Gastroesophageal sphincter (tissue), 4 donors: ENCODE measurements around the gene COA8. TPM values are rescaled to one million over a fixed set of nuclear protein-coding genes. Genes with fewer than 3 reads are reported as not detected.

Experiments
- ATAC-seq: fragments of 150-250 bp; one replicate; pipeline ENCODE4 v1.9.1; 2016; ENCODE audit warnings: mild to moderate bottlenecking, moderate library complexity
- H3K27ac ChIP-seq, 4 donors: fragments of 200-600 bp; sonication (generic) in 3 of 4; 1 replicate in 3 of 4; 2 replicates in 1 of 4; pipeline ENCODE4 v1.5.1; 2016 to 2019
- H3K27me3 ChIP-seq: fragments of 200-600 bp; sonication (generic); one replicate; pipeline ENCODE4 v1.5.1; 2019
- H3K36me3 ChIP-seq, 2 donors: fragments of 200-600 bp; sonication (generic); one replicate each; pipeline ENCODE4 v1.5.1; 2019; ENCODE audit warnings: control low read depth in 1 of 2
- H3K4me1 ChIP-seq, 3 donors: fragments of 200-600 bp; sonication (generic); 1 replicate in 2 of 3; 2 replicates in 1 of 3; pipeline ENCODE4 v1.5.1; 2016 to 2019; ENCODE audit warnings: control low read depth in 2 of 3
- H3K4me3 ChIP-seq, 2 donors: fragments of 200-600 bp; sonication (generic); one replicate each; pipeline ENCODE4 v1.5.1; 2019; ENCODE audit warnings: mild to moderate bottlenecking in 1 of 2, moderate library complexity in 1 of 2
- H3K9me3 ChIP-seq, 3 donors: fragments of 200-600 bp; sonication (generic); one replicate each; pipeline ENCODE4 v1.5.1; 2017 to 2019; ENCODE audit warnings: control low read depth in 2 of 3
- EP300 ChIP-seq: sonication (generic); formaldehyde crosslinking; IDR thresholded peaks from one replicate; pipeline ENCODE4 v1.6.1; 2017; ENCODE audit warnings: antibody characterized with exemption, mild to moderate bottlenecking
- POLR2A ChIP-seq, 2 donors: fragments of 450-650 bp; IDR thresholded peaks; one replicate each; pipeline ENCODE4 v1.6.1; 2017; ENCODE audit warnings: antibody characterized with exemption in 2 of 2, mild to moderate bottlenecking in 2 of 2, moderate library complexity in 1 of 2
- POLR2AphosphoS5 ChIP-seq: sonication (generic); formaldehyde crosslinking; IDR thresholded peaks from one replicate; pipeline ENCODE4 v1.6.1; 2017; ENCODE audit warnings: antibody characterized with exemption
- WGBS, 2 donors: methylation state at CpG; one replicate each; pipeline ENCODE4 v1.1.5; 2018; ENCODE audit warnings: low coverage in 1 of 2; 5-methylcytosine and 5-hydroxymethylcytosine counted together
- total RNA-seq, 4 donors: library from RNA; depleted of rRNA; stranded (reverse); fragments of >200 nt; gene quantifications; one replicate each; pipeline ENCODE4 v1.1.0, GENCODE V29; 2016
- TF ChIP-seq, protein P1 (sequence below), 4 experiments: fragments of 200-600 bp in 2 of 4; fragments of 450-650 bp in 2 of 4; sonication (generic) in 1 of 4; IDR thresholded peaks; one replicate each; pipeline ENCODE4 v1.5.1; 2017 to 2019; ENCODE audit warnings: antibody characterized with exemption in 4 of 4, mild to moderate bottlenecking in 2 of 4, moderate library complexity in 2 of 4

COA8 gene
- total RNA-seq, 4 donors from 2014 or later, result 25.8 to 41.4 (median 28.4) TPM

GRCh38 chr14:103543721-103544387, 18.9 kb upstream of the COA8 start:
- ATAC-seq, result peak; percentile 33
- no peaks in the 10 kb centered on the region for H3K27me3 ChIP-seq
- H3K4me1 ChIP-seq, result peaks cover 31 to 100% (median 74%) of the 10 kb centered on the region in 3 donors
- TF ChIP-seq POLR2A (IDR thresholded peaks at IDR 0.05) (no peak), POLR2AphosphoS5 (no peak), EP300 (no peak)
- TF ChIP-seq, protein P1, sequence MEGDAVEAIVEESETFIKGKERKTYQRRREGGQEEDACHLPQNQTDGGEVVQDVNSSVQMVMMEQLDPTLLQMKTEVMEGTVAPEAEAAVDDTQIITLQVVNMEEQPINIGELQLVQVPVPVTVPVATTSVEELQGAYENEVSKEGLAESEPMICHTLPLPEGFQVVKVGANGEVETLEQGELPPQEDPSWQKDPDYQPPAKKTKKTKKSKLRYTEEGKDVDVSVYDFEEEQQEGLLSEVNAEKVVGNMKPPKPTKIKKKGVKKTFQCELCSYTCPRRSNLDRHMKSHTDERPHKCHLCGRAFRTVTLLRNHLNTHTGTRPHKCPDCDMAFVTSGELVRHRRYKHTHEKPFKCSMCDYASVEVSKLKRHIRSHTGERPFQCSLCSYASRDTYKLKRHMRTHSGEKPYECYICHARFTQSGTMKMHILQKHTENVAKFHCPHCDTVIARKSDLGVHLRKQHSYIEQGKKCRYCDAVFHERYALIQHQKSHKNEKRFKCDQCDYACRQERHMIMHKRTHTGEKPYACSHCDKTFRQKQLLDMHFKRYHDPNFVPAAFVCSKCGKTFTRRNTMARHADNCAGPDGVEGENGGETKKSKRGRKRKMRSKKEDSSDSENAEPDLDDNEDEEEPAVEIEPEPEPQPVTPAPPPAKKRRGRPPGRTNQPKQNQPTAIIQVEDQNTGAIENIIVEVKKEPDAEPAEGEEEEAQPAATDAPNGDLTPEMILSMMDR (IDR thresholded peaks at IDR 0.05), result no peak
- H3K27ac ChIP-seq, result peak overlapping the region; percentile 62 to 96 (median 92)
- WGBS, 2 donors, result 49% methylated on average over 4 of the region's 19 CpGs; no CpG with 5 or more reads in 1 of the 2 donors
- H3K9me3 ChIP-seq, result no peaks in the 10 kb centered on the region
- no peak overlapping the region for H3K4me3 ChIP-seq
- H3K36me3 ChIP-seq, result no peaks in the 10 kb centered on the region

DNA sequence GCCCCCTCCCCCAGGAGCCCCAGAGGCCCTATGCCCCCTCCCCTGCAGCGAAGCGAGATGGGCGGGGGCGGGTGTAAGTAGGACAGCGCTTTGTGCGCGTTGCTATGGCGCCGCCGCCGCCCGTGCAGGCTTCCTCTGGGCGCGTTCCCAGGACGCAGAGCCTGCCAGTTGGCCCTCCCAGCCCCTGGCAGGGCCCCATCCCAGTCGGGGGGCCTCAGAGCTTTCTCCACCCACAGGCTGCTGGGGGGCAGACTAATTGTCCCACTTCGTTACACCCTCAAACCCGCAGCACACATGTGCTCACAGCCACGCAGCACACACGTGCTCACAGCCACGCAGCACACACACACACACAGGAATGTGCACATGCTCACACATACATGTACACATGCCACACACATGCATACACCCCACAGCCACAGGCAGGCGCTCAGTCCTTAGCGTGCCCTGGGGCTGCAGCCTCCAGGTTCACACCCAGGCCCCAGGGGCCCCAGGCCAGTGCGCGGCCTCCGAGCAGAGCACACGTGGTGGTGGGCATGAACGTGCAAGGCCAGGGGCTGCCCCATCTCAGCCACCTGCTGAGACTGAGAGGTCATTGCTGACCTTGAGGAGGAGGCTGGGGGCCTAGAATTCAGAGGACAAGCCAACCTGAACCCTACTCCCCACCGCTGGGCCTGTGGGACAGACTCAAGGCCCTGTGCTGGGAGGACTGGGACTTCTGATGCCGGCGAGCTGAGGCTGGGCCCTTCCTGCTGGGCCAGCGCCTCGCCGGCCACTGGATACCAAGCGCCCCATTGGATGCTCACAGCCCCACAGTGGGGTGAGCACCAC, 18.2 kb upstream of the COA8 start:
- H3K4me1 ChIP-seq, result peaks cover 31 to 100% (median 75%) of the 10 kb centered on the region in 3 donors
- no peaks in the 10 kb centered on the region for H3K36me3 ChIP-seq
- H3K27me3 ChIP-seq, result no peaks in the 10 kb centered on the region
- H3K4me3 ChIP-seq, result no peak overlapping the region
- peak overlapping the region; percentile 21 to 96 (median 92) for H3K27ac ChIP-seq
- TF ChIP-seq EP300 (no peak), POLR2AphosphoS5 (peak; percentile 21)
- ATAC-seq, result peak; percentile 38
- no peaks in the 10 kb centered on the region for H3K9me3 ChIP-seq
- WGBS, 2 donors, result 0% methylated on average over 5 of the region's 35 CpGs; no CpG with 5 or more reads in 1 of the 2 donors

- peak overlapping the region; percentile 13 to 96 (median 92) for H3K27ac ChIP-seq
- no peak overlapping the region for H3K4me3 ChIP-seq
- peaks cover 31 to 100% (median 75%) of the 10 kb centered on the region in 3 donors for H3K4me1 ChIP-seq
- H3K36me3 ChIP-seq, result no peaks in the 10 kb centered on the region
- TF ChIP-seq, protein P1 (IDR thresholded peaks at IDR 0.05), result no peak
- TF ChIP-seq EP300 (no peak), POLR2A (IDR thresholded peaks at IDR 0.05) (no peak), POLR2AphosphoS5 (no peak)
- no peak for ATAC-seq
- H3K27me3 ChIP-seq, result no peaks in the 10 kb centered on the region
- WGBS, 2 donors, result no CpG with 5 or more reads among the region's 29 CpGs
- H3K9me3 ChIP-seq, result no peaks in the 10 kb centered on the region
These were observed 17.4 kb upstream of the COA8 start for GRCh38 chr14:103545219-103545914.

DNA sequence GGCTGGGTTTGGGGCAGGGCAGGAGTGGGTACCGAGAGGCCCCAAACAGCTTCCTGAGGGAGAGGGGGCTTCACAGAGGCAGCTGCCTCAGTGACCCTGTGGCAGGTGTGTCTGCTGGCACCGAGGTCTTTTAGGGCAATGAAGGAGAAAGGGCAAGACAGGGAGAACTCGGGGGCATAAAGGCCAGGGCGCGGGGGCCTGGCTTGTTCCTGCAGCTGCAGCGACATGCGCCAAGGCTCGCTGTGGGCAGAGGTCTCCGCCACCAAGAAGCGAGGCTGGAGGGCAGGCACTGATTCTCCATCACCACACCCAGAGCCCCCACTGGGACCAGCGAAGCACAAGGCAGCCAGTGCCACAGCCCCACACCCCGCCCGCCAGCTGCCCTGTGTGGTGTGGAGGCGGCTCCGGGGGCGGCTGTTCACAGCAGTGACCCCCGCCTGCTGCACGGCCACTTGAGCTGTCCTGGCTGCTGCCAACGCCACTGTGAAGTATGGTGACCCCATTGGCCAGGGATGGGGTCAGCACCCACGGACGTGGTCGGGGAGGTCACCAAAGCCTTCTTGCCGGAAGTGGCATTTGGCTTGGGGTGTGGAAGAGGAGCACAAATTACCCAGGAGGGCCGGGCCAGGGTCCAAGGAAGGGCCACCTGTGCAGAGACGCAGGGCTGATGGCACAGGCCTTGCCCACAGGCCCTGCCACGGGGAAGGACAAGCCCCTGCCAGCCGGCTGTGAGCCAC, 16.7 kb upstream of the COA8 start:
- Histone ChIP-seq H3K36me3 (no peaks in the 10 kb centered on the region), H3K27ac (peak overlapping the region in 3 of 4 donors; percentile 91 to 96 (median 92)), H3K4me1 (peaks cover 29 to 100% (median 75%) of the 10 kb centered on the region in 3 donors), H3K27me3 (no peaks in the 10 kb centered on the region), H3K9me3 (no peaks in the 10 kb centered on the region), H3K4me3 (no peak overlapping the region)
- 81% methylated on average over 3 of the region's 27 CpGs; no CpG with 5 or more reads in 1 of the 2 donors for WGBS, 2 donors
- ATAC-seq, result no peak
- TF ChIP-seq POLR2AphosphoS5 (no peak), POLR2A (IDR thresholded peaks at IDR 0.05) (no peak), EP300 (no peak)
- TF ChIP-seq, protein P1 (IDR thresholded peaks at IDR 0.05), result no peak
